ENCODE measurements around the gene ACAD11. TPM values are rescaled to one million over a fixed set of nuclear protein-coding genes. Genes with fewer than 3 reads are reported as not detected.

ACAD11 gene
- polyA plus RNA-seq, 3 donors: 0.31 to 25.4 (median 0.40) TPM

GRCh38 chr3:132638706-132639105 lies 20.9 kb downstream of the ACAD11 start:
- Mint-ChIP-seq H3K4me3 (no peak overlapping the region), H3K27me3 (ENCODE audit: low read depth in 3 of 3) (peaks cover 0 to 1% (median 0%) of the 10 kb centered on the region in 3 donors), H3K9me3 (peaks cover 0 to 2% (median 0%) of the 10 kb centered on the region in 7 donors), H3K4me1 (peaks cover 8% of the 10 kb centered on the region), H3K36me3 (peaks cover 13 to 28% of the 10 kb centered on the region in 2 donors), H3K27ac (no peak overlapping the region)
- Histone ChIP-seq H4K20me1 (ENCODE audit: insufficient read depth, low read length) (no peaks in the 10 kb centered on the region), H3K79me2 (ENCODE audit: insufficient read depth, low read length) (no peaks in the 10 kb centered on the region), H2AFZ (ENCODE audit: insufficient read depth, low read depth, low read length, poor library complexity, severe bottlenecking) (no peak overlapping the region), H3K4me1 (ENCODE audit: control insufficient read depth in 1 of 2, insufficient read depth in 2 of 2, low read length in 2 of 2) (no peaks in the 10 kb centered on the region), H3K4me3 (replicated peaks in 1 of 3; ENCODE audit: low read depth in 2 of 3, low read length in 3 of 3) (no peak overlapping the region), H3K27me3 (ENCODE audit: control insufficient read depth in 2 of 2, insufficient read depth in 2 of 2, low read length in 2 of 2) (no peaks in the 10 kb centered on the region), H3K9ac (ENCODE audit: insufficient read depth, low read length, poor library complexity, severe bottlenecking) (no peak overlapping the region), H3K36me3 (replicated peaks in 1 of 2; ENCODE audit: control insufficient read depth in 1 of 2, insufficient read depth in 2 of 2, low read length in 2 of 2) (peaks cover 4 to 27% of the 10 kb centered on the region in 2 donors), H3K4me2 (replicated peaks; ENCODE audit: extremely low read depth, low read length, poor library complexity, severe bottlenecking) (no peak overlapping the region), H3K9me3 (replicated peaks in 1 of 2; ENCODE audit: control insufficient read depth in 1 of 2, insufficient read depth in 1 of 2, low read length in 2 of 2) (no peaks in the 10 kb centered on the region), H3K27ac (ENCODE audit: low read depth in 1 of 2, low read length in 2 of 2) (no peak overlapping the region)
- DNase-seq: no peak
- intact Hi-C loops (cut with micrococcal nuclease): no loop called here
- TF ChIP-seq CTCF (IDR thresholded peaks at IDR 0.05): no peak

GRCh38 chr3:132637590-132637989 lies 22.0 kb downstream of the ACAD11 start:
- peaks cover 12 to 28% of the 10 kb centered on the region in 2 donors for H3K36me3 Mint-ChIP-seq
- Histone ChIP-seq H3K27me3 (ENCODE audit: control insufficient read depth in 2 of 2, insufficient read depth in 2 of 2, low read length in 2 of 2) (no peaks in the 10 kb centered on the region), H3K9me3 (replicated peaks in 1 of 2; ENCODE audit: control insufficient read depth in 1 of 2, insufficient read depth in 1 of 2, low read length in 2 of 2) (no peaks in the 10 kb centered on the region), H3K27ac (ENCODE audit: low read depth in 1 of 2, low read length in 2 of 2) (no peak overlapping the region), H3K9ac (ENCODE audit: insufficient read depth, low read length, poor library complexity, severe bottlenecking) (no peak overlapping the region), H3K4me2 (replicated peaks; ENCODE audit: extremely low read depth, low read length, poor library complexity, severe bottlenecking) (no peak overlapping the region), H3K36me3 (replicated peaks in 1 of 2; ENCODE audit: control insufficient read depth in 1 of 2, insufficient read depth in 2 of 2, low read length in 2 of 2) (peaks cover 4 to 27% of the 10 kb centered on the region in 2 donors), H3K79me2 (ENCODE audit: insufficient read depth, low read length) (no peaks in the 10 kb centered on the region), H4K20me1 (ENCODE audit: insufficient read depth, low read length) (no peaks in the 10 kb centered on the region), H2AFZ (ENCODE audit: insufficient read depth, low read depth, low read length, poor library complexity, severe bottlenecking) (no peak overlapping the region), H3K4me1 (ENCODE audit: control insufficient read depth in 1 of 2, insufficient read depth in 2 of 2, low read length in 2 of 2) (no peaks in the 10 kb centered on the region), H3K4me3 (replicated peaks in 1 of 3; ENCODE audit: low read depth in 2 of 3, low read length in 3 of 3) (no peak overlapping the region)
- H3K4me3 Mint-ChIP-seq: no peak overlapping the region
- intact Hi-C loops (cut with micrococcal nuclease): no loop called here
- no peak for TF ChIP-seq CTCF (IDR thresholded peaks at IDR 0.05)
- no CpG with 5 or more reads among the region's 1 CpG for WGBS (ENCODE audit: insufficient coverage)
- no peak overlapping the region for H3K27ac Mint-ChIP-seq
- no peaks in the 10 kb centered on the region for H3K27me3 Mint-ChIP-seq (ENCODE audit: low read depth in 3 of 3)
- peaks cover 0 to 2% (median 0%) of the 10 kb centered on the region in 7 donors for H3K9me3 Mint-ChIP-seq
- DNase-seq: no peak
- peaks cover 2% of the 10 kb centered on the region for H3K4me1 Mint-ChIP-seq

All from CD14-positive monocyte (primary cell).